ENCODE data around the gene RLF.

RLF gene

DNA sequence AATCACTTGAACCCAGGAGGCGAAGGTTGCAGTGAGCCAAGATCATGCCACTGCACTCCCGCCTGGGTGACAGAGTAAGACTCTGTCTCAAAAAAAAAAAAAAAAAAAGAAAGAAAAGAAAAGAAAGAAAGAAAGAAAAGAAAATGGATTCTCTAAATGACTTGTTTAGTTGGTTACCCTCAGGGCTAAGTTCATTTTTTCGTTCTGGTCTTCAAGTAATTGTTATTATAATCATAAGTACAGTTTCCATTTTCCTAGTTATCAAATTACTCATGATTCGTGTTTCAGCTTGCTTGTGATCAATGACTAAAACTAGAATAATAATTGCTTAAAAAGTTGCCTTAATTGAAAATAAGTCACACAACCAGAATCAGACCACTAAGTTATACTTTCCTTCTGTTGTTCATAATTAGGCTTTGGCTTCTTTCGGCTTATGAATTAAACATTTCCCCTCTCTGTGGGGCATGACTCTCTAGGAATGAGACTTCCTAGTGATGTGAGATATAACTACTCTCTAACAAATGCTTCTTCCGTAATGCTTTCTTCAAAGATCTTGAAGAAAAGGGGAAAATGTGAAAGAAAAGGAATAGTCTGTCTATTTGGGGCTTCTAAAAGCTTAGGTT lies 9.6 kb upstream of the RLF start:
- no peak for DNase-seq (ENCODE audit: extremely low read depth, low read depth)
- no peak overlapping the region for H3K4me3 ChIP-seq (replicated peaks; ENCODE audit: low read depth, low read length)
- TF ChIP-seq, protein P1, sequence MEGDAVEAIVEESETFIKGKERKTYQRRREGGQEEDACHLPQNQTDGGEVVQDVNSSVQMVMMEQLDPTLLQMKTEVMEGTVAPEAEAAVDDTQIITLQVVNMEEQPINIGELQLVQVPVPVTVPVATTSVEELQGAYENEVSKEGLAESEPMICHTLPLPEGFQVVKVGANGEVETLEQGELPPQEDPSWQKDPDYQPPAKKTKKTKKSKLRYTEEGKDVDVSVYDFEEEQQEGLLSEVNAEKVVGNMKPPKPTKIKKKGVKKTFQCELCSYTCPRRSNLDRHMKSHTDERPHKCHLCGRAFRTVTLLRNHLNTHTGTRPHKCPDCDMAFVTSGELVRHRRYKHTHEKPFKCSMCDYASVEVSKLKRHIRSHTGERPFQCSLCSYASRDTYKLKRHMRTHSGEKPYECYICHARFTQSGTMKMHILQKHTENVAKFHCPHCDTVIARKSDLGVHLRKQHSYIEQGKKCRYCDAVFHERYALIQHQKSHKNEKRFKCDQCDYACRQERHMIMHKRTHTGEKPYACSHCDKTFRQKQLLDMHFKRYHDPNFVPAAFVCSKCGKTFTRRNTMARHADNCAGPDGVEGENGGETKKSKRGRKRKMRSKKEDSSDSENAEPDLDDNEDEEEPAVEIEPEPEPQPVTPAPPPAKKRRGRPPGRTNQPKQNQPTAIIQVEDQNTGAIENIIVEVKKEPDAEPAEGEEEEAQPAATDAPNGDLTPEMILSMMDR (IDR thresholded peaks at IDR 0.05; ENCODE audit: low read depth, low read length, missing control alignments), result no peak

DNA sequence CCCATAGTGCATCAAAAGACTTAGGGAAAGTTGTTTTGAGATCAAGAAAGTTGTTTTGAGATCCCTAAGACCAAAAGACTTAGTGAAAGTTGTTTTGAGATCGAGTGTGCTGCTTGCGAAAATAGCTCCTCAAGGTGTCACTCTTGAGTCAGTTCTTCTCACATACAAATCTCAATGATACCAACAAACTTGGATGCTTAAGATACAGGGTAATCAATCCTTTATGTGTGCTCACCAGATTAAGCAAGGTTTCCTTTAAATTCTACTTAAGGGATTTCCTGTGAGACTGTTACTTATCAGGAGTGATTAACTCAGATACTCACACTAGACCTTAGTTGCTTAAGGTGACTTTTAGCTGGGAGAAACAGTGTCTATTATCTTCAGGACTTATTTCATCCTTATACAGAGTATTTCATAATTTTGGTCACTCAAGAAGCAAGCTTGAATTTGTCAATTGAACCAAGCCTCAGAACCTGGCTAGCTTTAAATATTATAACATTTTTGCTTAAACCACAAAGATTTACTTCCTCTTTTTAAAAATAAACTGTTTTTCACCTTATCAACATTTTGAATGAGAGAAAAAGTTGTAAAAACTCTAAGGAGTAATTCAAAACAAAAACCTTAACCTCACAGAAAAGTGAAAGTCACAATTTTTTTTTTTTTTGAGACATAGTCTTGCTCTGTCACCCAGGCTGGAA lies 8.0 kb upstream of the RLF start:
- no peak overlapping the region for H3K4me3 ChIP-seq (replicated peaks; ENCODE audit: low read depth, low read length)
- TF ChIP-seq, protein P1 (IDR thresholded peaks at IDR 0.05; ENCODE audit: low read depth, low read length, missing control alignments), result peak; percentile 64
- peak; percentile 25 for DNase-seq (ENCODE audit: extremely low read depth, low read depth)

DNA sequence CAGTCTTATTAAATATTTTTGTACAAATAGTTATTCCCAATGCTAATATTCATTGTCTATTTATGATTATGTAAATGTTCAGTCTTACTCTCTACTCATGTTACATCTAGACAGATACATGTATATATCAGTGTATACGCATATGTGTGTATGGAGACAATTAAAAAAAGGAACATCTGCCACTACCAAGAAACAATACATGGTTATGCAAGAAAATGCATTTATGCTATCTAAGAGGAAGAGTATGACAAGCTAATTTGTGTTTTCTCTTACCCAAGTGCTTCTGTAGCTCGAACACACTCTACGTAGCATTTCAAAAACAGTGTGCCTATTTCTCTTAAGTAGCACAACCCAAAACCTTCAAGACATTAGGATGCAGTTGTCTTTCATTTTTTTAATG lies 6.1 kb upstream of the RLF start:
- no peak overlapping the region for H3K4me3 ChIP-seq (replicated peaks; ENCODE audit: low read depth, low read length)
- TF ChIP-seq, protein P1 (IDR thresholded peaks at IDR 0.05; ENCODE audit: low read depth, low read length, missing control alignments), result no peak
- DNase-seq (ENCODE audit: extremely low read depth, low read depth), result no peak

DNA sequence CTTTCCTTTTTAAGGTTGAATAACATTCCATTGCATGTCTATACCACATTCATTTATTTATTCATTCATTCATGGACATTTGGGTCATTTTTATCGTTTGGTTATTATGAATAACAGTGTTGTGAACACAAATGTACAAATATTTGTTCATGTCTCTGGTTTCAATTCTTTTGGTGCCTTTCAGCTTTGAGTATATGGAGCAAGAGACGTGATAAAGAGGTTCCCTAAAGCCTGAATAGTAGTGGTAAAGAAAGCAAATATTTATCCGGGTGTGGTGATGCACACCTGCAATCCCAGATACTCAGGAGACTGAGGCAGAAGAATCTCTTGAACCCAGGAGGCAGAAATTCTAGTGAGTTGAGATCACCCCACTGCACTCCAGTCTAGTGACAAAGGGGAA lies 5.3 kb upstream of the RLF start:
- no peak for DNase-seq (ENCODE audit: extremely low read depth, low read depth)

DNA sequence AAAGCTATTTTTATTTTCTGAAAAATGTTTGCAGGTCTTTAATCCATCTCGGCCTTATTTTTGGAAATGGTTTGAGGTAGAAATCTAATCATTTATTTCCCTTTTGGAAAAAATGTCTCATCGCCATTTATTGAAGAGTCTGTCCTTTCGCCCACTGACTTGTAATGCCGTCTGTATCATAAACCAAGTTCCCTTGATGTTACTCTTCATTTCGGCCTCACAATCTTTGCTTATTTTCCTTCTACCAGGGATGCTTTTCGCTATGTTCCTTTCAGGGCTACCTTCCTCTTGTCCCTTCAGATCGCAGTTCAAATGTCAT lies 422 bp upstream of the RLF start:
- no peak for DNase-seq (ENCODE audit: extremely low read depth, low read depth)
- H3K4me3 ChIP-seq (replicated peaks; ENCODE audit: low read depth, low read length), result peak overlapping the region; percentile 92
- TF ChIP-seq, protein P1 (IDR thresholded peaks at IDR 0.05; ENCODE audit: low read depth, low read length, missing control alignments), result no peak

More for the DNA sequence above, 5.3 kb upstream of the RLF start:
- no peak overlapping the region for H3K4me3 ChIP-seq (replicated peaks; ENCODE audit: low read depth, low read length)
- TF ChIP-seq, protein P1 (IDR thresholded peaks at IDR 0.05; ENCODE audit: low read depth, low read length, missing control alignments), result no peak

DNA sequence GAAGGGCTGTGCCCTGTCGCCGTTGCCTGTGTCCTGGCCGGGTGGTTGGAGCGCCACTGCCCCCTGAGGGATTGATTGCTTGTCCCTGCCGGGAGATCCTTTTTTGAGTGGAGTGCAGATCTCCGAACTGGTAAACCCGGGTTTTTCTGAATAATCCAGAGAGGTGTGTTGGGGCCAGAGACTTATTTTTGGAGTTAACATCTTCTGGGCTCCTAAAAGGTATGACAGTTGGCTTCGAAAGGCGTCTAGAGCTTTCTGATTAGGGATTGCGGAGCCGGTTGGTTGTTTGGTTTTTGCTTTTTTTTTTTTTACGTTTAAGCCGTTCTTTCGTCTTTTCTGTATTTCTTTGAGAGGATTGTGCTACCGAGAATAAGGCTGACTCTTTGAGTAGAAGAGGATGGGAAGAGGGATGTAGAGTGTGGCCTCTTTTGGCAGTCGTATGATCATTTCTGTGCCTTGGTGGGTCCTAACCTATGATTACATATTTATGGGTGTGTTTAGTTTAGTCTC lies 756 bp downstream of the RLF start:
- DNase-seq (ENCODE audit: extremely low read depth, low read depth), result no peak
- TF ChIP-seq, protein P1 (IDR thresholded peaks at IDR 0.05; ENCODE audit: low read depth, low read length, missing control alignments), result no peak
- H3K4me3 ChIP-seq (replicated peaks; ENCODE audit: low read depth, low read length), result peak overlapping the region; percentile 92

Data from HFF-Myc (cell line).